Uterus (tissue), 4 donors: ENCODE data around the gene UBC. TPM values are rescaled to one million over a fixed set of nuclear protein-coding genes. Genes with fewer than 3 reads are reported as not detected.
"Not testable (repeated sequence)": the region's sequence is repeated elsewhere in the genome, so short reads cannot be mapped to it uniquely, and the experiment has no call there.

ENCODE experiments used
- DNase-seq, 2 donors: peaks; one replicate each; pipeline ENCODE4 v3.0.0-alpha.2; 2019 to 2020
- H3K27ac ChIP-seq, 2 donors: fragments of 200-600 bp; sonication (generic); 1 replicate in 1 of 2; 2 replicates in 1 of 2; pipeline ENCODE4 v1.5.1; 2016 to 2018
- H3K27me3 ChIP-seq, 2 donors: fragments of 200-600 bp; sonication (generic); one replicate each; pipeline ENCODE4 v1.5.1; 2018 to 2019; ENCODE audit warnings: control low read depth in 1 of 2
- H3K36me3 ChIP-seq, 2 donors: fragments of 200-600 bp; sonication (generic); one replicate each; pipeline ENCODE4 v1.5.1; 2019; ENCODE audit warnings: control low read depth in 1 of 2
- H3K4me1 ChIP-seq, 2 donors: fragments of 200-600 bp; sonication (generic); one replicate each; pipeline ENCODE4 v1.5.1; 2018 to 2019; ENCODE audit warnings: control low read depth in 1 of 2
- H3K4me3 ChIP-seq, 2 donors: fragments of 200-600 bp; sonication (generic); 1 replicate in 1 of 2; 2 replicates in 1 of 2; pipeline ENCODE4 v1.5.1; 2018 to 2019; ENCODE audit warnings: mild to moderate bottlenecking in 1 of 2
- H3K9me3 ChIP-seq, 2 donors: fragments of 200-600 bp; sonication (generic); one replicate each; pipeline ENCODE4 v1.5.1; 2019; ENCODE audit warnings: control low read depth in 1 of 2
- POLR2A ChIP-seq, 2 donors: fragments of 450-650 bp; IDR thresholded peaks; one replicate each; pipeline ENCODE4 v1.6.1; 2016; ENCODE audit warnings: antibody characterized with exemption in 2 of 2, mild to moderate bottlenecking in 1 of 2, moderate library complexity in 1 of 2
- intact Hi-C: fragments of 100-400 bp; cut with DNase I; formaldehyde crosslinking; loops from one replicate; pipeline ENCODE4 v1.15.1; 2023; ENCODE audit warnings: low total_unique reads
- total RNA-seq, 4 donors: library from RNA; depleted of rRNA in 3 of 4; stranded (reverse); fragments of >200 nt in 3 of 4; gene quantifications; one replicate each; pipeline versions ENCODE4 v1.1.0 to v1.2.4, GENCODE V29; 2014 to 2023
- TF ChIP-seq, protein P1 (sequence below), 4 experiments: fragments of 200-600 bp in 2 of 4; fragments of 450-650 bp in 2 of 4; sonication (generic) in 2 of 4; IDR thresholded peaks; one replicate each; pipeline ENCODE4 v1.5.1; 2016 to 2019; ENCODE audit warnings: antibody characterized with exemption in 4 of 4, mild to moderate bottlenecking in 2 of 4, moderate library complexity in 1 of 4
- donor health status: DM: yes; HTN: yes; CAD: no.

UBC gene
- total RNA-seq, 4 donors from 2014 or later, result 821 to 1,719 (median 1,034) TPM

DNA sequence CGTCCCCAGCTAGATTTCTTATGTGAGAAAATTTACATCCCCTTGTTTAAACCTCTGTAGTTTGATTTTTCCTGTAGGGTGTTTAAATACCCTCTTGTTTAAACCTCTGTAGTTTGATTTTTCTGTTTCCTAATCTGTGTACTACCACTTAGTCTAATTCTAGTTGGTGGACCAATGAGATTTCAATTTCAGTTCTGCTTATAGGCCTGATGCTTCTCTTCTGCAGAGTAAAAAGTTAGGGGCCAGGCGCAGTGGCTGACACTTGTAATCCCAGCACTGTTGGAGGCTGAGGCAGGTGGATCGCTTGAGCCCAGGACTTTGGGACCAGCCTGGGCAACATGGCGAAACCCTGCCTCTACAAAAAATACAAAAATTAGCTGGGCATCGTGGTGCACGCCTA is 11.5 kb downstream of the UBC start:
- H3K36me3 ChIP-seq, result no peaks in the 10 kb centered on the region
- DNase-seq, result no peak
- H3K4me3 ChIP-seq, result no peak overlapping the region
- H3K9me3 ChIP-seq, result no peaks in the 10 kb centered on the region
- no peaks in the 10 kb centered on the region for H3K27me3 ChIP-seq
- H3K4me1 ChIP-seq, result no peaks in the 10 kb centered on the region
- TF ChIP-seq, protein P1, sequence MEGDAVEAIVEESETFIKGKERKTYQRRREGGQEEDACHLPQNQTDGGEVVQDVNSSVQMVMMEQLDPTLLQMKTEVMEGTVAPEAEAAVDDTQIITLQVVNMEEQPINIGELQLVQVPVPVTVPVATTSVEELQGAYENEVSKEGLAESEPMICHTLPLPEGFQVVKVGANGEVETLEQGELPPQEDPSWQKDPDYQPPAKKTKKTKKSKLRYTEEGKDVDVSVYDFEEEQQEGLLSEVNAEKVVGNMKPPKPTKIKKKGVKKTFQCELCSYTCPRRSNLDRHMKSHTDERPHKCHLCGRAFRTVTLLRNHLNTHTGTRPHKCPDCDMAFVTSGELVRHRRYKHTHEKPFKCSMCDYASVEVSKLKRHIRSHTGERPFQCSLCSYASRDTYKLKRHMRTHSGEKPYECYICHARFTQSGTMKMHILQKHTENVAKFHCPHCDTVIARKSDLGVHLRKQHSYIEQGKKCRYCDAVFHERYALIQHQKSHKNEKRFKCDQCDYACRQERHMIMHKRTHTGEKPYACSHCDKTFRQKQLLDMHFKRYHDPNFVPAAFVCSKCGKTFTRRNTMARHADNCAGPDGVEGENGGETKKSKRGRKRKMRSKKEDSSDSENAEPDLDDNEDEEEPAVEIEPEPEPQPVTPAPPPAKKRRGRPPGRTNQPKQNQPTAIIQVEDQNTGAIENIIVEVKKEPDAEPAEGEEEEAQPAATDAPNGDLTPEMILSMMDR (IDR thresholded peaks at IDR 0.05), result no peak
- no peak for TF ChIP-seq POLR2A (IDR thresholded peaks at IDR 0.05)
- no peak overlapping the region for H3K27ac ChIP-seq
- intact Hi-C loops, result no loop called here

DNA sequence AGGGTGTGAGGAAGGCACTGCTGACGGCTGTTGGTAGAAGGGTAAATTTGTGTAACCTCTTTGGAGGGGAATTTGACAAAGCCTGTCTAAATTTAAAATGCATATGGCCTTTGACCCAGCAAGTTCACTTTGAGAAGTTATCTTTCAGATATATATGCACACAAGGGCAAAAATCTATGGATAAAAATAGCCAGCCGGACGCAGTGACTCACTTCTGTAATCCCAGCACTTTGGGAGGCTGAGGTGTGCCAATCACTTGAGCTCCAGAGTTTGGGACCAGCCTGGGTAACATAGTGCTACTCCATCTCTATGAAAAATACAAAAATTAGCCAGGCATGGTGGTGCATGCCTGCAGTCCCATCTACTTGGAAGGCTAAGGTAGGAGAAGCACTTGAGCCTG is 13.4 kb downstream of the UBC start:
- H3K9me3 ChIP-seq, result no peaks in the 10 kb centered on the region

DNA sequence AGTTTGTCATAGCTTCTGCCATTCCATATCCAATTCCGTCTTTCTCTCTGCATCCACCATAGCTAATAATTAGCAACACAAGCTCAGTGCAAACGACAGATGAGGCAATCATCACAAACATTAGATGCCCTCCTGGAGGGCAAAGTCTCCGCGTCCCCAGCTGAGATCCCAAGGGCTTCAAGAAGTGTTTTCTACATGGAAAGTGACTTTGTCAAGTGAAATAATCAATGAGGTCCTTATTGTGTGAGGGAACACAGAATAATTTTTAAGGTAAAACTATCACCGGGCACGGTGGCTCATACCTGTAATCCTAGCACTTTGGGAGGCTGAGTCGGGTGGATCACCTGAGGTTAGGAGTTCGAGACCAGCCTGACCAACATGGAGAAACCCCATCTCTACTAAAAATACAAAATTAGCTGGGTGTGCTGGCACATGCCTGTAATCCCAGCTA is 14.1 kb downstream of the UBC start:
- DNase-seq, H3K27ac ChIP-seq, intact Hi-C loops, H3K4me1 ChIP-seq, H3K36me3 ChIP-seq, H3K4me3 ChIP-seq, H3K27me3 ChIP-seq, H3K9me3 ChIP-seq: not testable (repeated sequence)

More for the DNA sequence above, 13.4 kb downstream of the UBC start:
- intact Hi-C loops, result no loop called here
- Histone ChIP-seq H3K27ac (no peak overlapping the region), H3K4me1 (no peaks in the 10 kb centered on the region), H3K27me3 (no peaks in the 10 kb centered on the region), H3K4me3 (no peak overlapping the region), H3K36me3 (no peaks in the 10 kb centered on the region)
- no peak for TF ChIP-seq POLR2A (IDR thresholded peaks at IDR 0.05)
- TF ChIP-seq, protein P1 (IDR thresholded peaks at IDR 0.05), result no peak
- DNase-seq, result no peak

DNA sequence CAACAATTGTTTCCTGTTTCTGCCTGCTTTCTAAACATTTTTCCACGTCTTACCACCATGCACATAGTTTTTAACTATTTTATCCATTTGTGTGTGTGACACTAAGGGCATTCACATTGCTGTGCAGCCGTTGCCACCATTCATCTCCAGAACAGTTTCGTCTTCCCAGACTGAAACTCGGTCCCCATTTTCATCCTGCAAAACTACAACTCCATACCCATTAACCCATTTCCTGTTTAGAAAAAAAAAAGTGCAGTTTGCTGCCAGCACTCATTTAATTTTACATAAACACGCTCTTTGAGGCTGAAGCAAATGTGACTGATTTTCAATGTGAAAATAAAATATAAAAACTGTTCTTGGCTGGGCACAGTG is 15.5 kb downstream of the UBC start:
- H3K36me3 ChIP-seq, result no peaks in the 10 kb centered on the region
- TF ChIP-seq, protein P1 (IDR thresholded peaks at IDR 0.05), result no peak
- no peak for TF ChIP-seq POLR2A (IDR thresholded peaks at IDR 0.05)
- no peak overlapping the region for H3K27ac ChIP-seq
- DNase-seq, result no peak
- H3K4me1 ChIP-seq, result no peaks in the 10 kb centered on the region
- no peaks in the 10 kb centered on the region for H3K9me3 ChIP-seq
- H3K27me3 ChIP-seq, result no peaks in the 10 kb centered on the region
- intact Hi-C loops, result no loop called here
- no peak overlapping the region for H3K4me3 ChIP-seq

DNA sequence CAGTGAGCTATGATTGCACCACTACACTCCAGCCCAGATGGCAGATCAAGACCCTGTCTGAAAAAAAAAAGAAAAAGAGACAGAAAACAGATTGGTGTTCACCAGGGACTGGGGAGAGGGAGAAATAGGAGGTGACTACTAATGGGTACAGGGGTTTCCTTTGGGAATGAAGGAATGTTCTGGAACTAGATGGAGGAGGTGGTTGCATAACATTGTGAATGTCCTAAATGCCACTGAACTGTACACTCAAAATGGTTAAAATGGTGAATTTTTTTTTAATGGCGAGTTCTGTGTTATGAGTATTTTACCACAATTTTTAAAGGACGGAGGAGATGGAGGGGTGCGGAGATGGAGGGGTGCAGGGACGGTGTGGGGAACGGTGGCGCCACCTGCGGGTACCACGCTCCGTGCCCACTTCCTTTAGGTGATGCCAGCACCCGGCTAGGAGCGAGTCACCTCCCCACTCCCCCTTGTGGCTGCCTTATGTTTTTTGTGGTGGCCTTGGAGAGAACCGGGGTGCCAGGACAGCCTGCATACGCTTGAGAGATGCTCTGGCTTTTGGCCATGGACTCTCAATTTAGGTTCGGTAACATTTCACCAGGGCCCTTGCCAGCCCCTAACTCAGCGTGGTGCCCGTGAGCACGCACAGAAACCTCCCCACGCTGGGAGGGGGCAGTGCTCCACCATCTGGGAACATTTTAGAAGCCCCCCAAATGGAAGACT is 16.1 kb downstream of the UBC start:
- H3K27ac ChIP-seq, result no peak overlapping the region
- no peaks in the 10 kb centered on the region for H3K36me3 ChIP-seq
- H3K4me1 ChIP-seq, result no peaks in the 10 kb centered on the region
- H3K27me3 ChIP-seq, result no peaks in the 10 kb centered on the region
- no peaks in the 10 kb centered on the region for H3K9me3 ChIP-seq
- no peak for DNase-seq
- TF ChIP-seq, protein P1 (IDR thresholded peaks at IDR 0.05), result peak in 3 of 4 experiments; percentile 15 to 42 (median 29)
- TF ChIP-seq POLR2A (IDR thresholded peaks at IDR 0.05), result no peak
- H3K4me3 ChIP-seq, result no peak overlapping the region
- intact Hi-C loops, result no loop called here
